Hematopoietic multipotent progenitor cell treated with erythropoietin and hydrocortisone succinate and interleukin-3 and kit ligand, for 8 days (in vitro differentiated cells): Measurements from ENCODE around the gene RGS16.

Experiments used
- DNase-seq: peaks from one replicate; pipeline ENCODE4 v3.0.0-alpha.2; 2015

The RGS16 gene, protein sequence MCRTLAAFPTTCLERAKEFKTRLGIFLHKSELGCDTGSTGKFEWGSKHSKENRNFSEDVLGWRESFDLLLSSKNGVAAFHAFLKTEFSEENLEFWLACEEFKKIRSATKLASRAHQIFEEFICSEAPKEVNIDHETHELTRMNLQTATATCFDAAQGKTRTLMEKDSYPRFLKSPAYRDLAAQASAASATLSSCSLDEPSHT

DNA sequence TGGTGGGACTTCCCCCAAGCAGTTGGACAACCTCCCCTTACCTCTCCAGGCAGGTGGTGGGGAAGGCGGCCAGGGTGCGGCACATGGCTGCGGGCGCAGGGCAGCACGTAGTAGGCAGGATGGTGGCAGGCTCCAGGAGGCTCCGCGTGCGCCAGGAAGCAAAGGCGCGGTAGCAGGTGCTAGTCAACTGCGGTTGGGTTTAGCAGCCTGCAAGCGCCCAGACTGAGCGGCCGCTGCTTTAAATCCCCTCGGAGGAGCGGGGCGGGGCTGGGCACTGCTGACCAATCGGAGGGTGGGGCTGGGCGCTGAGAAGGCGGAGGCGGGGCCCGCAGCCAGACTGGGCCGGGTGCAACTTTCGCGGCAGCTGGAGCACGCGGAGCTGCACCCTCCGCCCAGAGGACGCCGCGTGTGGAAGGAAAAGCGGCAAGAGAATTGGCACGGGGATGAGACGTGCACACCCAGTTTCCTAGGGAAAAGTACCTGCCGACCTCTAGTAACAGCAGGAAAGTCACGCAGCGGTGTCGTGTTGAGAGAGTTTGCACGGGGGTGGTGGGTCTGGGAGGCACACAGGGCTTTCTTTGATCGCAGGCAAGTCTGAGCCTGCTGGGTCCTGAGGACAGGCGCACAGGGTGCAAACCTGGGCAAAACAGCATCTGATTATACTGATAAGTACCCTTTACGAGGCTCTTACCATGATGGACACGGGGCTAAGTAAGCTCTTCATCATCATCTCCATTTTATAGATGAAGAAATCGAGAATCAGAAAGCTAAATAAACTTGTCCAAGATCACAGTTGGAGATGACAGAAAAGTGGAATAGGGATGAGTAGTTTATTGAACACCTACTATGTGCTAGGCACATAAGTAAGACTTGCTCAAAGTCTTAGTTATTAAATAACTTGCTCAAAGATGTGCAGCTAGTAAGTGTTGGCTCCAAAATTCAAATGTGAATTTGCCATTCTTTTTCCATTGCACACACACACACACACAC is at the start of gene RGS16:
Gene RGS16, minus strand, starts transcription at position 215 of the 990 bp plus-strand sequence. Its CDS starts 130 bp downstream, at position 85.
- DNase-seq: peak; percentile 91

DNA sequence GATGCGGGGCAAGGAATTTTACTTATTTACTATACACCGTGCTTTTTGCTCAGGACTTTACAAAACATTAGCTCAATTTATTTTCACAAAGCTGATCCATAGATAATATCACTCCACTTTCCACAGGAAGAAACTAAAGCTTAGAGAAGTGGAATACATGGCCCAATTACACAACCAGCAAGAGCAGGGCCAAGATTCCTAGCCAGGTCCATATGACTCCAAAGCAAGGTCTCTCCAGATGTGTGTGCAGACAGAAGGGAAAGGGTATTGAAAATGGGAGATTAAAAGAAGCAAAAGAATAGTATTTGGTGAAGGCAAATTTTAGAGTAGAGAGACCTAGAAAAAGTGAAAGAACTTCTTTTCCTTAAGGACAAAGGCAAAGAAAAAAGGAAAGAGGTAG is 49.8 kb upstream of the RGS16 start:
- no peak for DNase-seq

DNA sequence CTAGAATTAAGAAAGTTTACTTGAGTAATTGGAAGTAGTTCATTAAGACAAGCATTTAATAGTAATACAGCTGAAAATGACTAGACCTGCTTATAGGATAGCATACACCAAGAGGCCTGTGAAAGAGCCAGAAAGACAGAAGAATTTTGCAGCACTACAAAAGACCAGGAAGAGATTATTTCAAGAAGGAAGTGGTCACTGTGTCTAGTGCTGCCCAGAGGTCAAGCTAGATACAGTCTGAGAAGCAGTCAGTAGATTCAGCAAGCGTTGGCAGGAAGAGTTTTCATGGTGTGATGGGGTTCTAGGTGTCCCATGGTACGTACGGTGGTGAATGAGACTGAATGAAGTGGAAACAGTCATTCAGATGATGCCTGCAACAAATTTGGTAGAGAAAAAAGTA is 48.7 kb upstream of the RGS16 start:
- no peak for DNase-seq

DNA sequence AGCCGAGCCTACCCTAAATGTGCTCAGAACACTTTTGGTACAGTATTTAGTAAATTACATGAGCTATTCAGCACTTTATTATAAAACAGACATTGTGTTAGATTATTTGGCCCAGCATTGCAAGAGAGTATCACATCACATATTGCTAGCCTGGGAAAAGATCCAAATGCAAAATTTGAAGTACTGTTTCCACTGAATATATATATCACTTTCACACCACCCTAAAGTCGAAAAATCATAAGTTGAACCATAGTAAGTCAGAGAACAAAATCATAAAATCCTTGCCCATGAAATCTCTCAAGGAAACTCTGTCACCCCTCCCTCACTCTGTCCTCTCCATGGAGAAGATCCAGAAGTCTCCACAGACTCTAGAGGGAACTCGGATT is 47.1 kb upstream of the RGS16 start:
- no peak for DNase-seq

- no peak for DNase-seq
These were observed 46.6 kb upstream of the RGS16 start for GRCh38 chr1:182650678-182651338.

- DNase-seq: no peak
These were observed 44.9 kb upstream of the RGS16 start for GRCh38 chr1:182649041-182649440.

GRCh38 chr1:182646739-182647138 is 42.5 kb upstream of the RGS16 start:
- no peak for DNase-seq

DNA sequence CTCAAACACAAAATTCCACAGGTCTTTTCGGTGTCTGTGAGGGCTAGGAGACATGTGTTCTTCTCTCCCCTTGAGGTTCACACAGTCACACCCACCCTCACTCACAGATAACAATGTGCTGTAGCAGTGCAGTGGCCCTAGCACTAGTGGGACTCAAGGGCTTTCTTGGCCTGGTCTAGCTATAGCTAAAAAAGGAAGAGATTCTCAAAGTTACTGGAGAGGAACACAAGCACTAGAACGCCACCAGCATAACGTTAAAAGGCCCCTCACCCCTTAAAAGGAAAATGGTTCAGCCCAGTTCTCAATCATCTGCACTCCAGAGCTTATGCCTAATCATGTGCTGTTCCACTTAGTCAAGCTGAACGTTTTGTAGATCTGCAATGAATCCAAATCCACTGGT is 40.7 kb upstream of the RGS16 start:
- peak; percentile 54 for DNase-seq

DNA sequence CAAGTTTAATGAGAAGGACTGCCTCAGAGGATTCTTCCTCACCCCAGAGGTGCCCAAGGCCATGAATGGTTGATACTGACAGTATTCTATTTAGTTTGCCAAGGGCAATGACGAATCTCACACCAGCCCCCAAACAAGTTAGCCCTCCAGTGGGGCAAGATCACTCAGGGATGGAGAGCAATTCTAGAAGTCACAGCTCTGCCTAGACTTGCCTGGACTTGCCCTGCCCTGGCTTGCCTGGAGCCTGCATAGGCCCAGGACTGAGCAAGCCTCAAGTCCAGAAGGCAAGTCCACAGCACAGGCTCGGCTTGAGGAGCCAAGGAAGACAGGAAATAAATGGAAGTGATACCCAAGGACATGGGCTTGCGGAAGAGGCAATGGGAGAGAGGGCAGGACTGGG is 39.5 kb upstream of the RGS16 start:
- DNase-seq: no peak

DNA sequence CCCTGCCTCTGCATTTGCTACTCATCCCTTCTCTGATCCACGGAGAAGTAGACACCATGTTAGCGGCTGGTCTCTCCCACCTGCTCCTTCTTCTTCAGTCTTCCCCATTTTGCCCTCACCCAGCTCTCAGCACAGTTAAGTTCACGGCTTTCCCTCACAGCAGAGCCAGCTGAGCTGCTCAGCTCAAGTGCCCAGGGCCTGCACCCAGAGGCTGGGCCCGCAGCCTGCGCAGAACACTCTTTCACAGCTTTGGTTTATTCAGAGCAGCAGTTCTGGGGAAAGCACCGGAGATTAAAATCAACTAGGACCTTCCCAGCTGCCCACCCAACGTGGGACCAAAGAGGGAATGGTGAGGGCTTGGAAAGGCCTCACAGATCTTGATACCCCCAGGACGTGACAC is 38.3 kb upstream of the RGS16 start:
- no peak for DNase-seq

DNA sequence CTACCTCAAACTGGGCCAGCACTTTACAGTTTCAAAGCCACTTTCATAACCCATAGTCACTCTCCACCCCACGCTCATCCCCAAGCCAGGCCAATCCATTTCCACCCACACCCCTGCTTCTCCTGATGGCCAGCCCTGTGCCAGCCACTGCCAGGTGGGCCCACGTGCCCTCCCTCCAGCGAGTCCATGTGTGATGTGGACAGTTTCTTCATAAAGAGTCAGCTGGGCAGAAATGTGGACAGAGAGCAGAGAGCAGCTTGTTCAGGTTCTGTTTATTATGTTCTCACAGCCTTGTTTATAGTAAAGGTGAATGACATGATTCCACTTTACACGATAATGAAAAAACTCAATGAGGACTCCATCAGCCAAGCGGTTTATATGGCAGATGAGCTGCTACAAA is 37.4 kb upstream of the RGS16 start:
- DNase-seq: no peak

- DNase-seq: no peak
These were observed 35.1 kb upstream of the RGS16 start for GRCh38 chr1:182639330-182639729.

- DNase-seq: no peak
These were observed 33.6 kb upstream of the RGS16 start for GRCh38 chr1:182637769-182638168.

DNA sequence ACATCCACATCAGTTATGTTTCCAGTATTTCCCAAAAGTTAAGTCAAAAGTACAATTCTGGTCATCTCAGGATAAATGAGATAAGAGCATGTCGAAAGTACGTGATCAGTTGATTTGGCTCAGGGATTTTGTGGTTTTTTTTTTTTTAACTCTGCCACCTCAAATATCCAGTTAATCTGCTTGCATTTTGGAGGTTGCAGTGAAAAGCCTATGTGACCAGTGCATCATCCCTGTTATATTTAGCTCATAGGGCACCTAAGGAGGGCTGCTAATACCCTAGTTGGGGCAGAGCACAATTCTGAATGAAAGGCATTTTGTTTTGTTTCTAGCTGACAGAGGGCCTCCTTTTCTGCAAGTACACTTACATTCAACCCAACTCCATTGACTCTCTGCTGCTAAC is 31.7 kb upstream of the RGS16 start:
- no peak for DNase-seq

- no peak for DNase-seq
These were observed 30.3 kb upstream of the RGS16 start for GRCh38 chr1:182634306-182635072.

DNA sequence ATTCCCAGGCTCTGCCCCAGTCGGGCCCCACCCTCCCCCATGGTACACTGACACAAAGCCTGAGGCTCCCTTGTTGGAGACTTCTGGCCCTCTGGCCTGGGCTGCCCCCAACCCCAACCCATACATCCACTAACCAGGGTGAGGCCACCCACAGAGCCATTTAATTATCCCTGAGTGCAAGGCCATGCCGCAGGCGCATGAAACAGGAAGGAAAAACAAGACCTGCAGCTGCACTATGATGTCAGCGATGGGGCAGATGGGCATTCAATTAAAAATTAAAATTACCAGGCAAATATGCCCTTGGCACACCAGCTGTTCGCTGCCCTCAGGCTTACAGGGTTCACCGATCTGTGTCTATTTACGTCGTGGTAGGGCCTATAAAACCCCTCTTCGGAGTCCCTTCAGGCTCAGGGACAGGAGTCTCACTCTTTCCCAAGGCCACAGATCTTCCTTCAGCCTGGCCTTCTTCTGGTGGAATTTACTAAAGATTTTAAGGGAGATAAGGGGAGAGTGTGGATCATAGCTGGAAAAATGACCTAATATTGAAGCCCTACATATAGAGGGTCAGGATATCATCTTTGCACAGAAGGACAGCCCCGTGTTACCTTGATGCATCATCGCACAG is 29.6 kb upstream of the RGS16 start:
- no peak for DNase-seq

DNA sequence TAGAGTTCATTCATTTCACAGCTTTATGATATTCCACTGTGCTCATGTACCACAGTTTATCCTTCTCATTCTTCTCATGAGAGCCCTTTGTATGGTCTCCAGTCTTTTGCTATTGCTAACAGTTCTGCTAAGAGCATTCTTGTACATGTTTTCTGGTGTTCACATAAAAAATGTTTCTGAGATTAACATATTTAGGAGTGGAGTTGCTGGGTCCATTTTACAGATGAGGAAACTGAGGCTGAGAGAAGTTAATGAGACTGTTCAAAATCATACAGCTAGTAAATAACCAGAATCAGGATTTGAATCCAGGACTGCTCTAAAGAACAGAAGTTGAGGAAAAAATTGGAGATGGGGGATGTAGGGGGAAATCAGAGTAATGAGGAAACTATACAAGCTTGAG is 28.8 kb upstream of the RGS16 start:
- no peak for DNase-seq

DNA sequence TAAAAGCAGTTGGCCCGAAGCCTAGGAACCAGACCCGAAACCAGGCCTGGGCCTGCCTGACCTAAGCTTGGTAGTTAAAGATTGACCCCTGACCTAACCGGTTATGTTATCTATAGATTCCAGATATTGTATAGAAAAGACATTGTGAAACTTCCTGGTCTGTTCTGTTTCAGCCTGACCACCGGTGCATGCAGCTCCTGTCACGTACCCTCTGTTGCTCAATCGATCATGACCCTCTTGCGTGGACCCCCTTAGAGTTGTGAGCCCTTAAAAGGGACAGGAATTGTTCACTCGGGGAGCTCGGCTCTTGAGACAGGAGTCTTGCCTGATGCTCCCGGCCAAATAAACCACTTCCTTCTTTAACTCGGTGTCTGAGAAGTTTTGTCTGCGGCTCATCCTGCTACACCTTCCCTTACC is 28.3 kb upstream of the RGS16 start:
- peak; percentile 23 for DNase-seq

DNA sequence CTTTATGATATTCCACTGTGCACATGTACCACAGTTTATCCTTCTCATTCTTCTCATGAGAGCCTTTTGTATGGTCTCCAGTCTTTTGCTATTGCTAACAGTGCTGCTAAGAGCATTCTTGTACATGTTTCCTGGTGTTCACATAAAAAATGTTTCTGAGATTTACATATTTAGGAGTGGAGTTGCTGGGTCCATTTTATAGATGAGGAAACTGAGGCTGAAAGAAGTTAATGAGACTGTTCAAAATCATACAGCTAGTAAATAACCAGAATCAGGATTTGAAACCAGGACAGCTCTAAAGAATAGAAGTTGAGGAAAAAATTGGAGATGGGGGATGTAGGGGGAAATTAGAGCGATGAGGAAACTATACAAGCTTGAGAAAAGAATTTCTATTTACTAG is 27.8 kb upstream of the RGS16 start:
- DNase-seq: no peak

DNA sequence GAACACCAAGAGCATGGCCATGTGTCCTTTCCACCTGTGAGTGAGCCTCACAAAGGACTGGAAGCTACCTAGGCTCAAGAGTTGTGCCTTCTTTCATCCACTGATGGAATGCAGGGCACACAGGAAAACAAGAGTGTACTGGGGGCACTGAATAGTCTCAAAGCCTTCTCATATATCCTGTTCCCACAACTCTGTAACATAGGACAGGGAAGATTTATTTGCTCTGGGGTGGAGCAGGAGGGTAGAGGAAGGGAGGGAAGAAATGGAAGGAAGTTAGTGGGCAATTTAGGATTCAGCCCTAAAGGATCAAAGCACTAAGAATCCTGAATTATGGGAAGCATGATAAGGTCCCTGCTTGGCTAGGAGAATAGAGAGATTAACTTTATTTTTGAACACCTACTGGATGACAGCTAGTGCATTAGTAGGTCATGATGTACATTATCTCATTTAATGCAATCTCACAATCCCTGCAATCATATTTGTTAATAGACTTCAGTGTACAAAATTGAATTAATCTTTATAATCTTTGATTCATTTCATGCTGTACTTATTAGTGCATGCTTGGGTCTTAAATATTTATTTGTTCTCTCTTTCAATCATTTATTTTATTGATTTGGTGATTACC is 27.0 kb upstream of the RGS16 start:
- DNase-seq: no peak

GRCh38 chr1:182630586-182630985 is 26.4 kb upstream of the RGS16 start:
- no peak for DNase-seq

DNA sequence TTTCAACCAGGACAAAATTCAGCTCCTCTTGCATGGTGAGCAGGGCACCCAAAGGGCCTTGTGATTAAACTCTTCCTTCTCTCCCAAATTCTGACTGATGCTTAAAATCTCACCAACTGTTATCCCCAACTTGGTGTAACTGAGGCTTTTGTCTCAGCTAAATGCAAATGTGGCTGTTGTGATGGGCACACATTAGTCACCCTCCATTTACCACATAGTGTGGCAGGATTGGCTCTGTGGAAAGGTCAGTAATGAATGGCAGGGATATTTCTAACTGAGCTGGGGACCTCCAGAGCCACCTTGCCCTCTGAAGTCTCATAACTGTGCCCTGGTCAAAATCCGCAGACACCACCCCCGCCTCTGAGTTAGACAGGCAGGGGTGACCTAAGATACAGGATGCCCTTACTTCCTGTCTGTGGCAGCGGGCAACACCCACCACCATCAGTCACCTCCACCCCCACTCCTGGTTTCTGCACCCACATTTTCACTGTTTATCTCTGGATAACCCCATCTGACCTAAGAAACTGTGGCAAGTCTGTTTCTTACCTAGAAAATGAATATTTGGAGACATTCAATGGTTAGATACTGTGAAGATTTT is 25.4 kb upstream of the RGS16 start:
- DNase-seq: peak; percentile 52
